Heart left ventricle (tissue), 13 donors: ENCODE measurements around the gene GRM7.

ENCODE experiments used
- CTCF ChIP-seq, 12 donors: fragments of 200-600 bp; sonication (generic) in 4 of 12; IDR thresholded peaks; one replicate each; pipeline versions ENCODE4 v1.5.0 to v1.8.0; 2018 to 2022; ENCODE audit warnings: antibody characterized with exemption in 12 of 12, mild to moderate bottlenecking in 5 of 12
- POLR2A ChIP-seq, 2 donors: fragments of 450-650 bp; IDR thresholded peaks; one replicate each; pipeline ENCODE4 v1.6.1; 2017; ENCODE audit warnings: antibody characterized with exemption in 2 of 2, mild to moderate bottlenecking in 2 of 2, moderate library complexity in 2 of 2
- donor health status: ischemic (EF 13 %, LVEDD 7.1; RV severe dilation, severe dysfunction).
- donor health status: DM: no; HTN: yes; CAD: no.
- donor health status: DM: no; HTN: no; CAD: no.
- donor health status: ischemic (EF 25% LVEDD 6.9; RV normal size, moderate dysfunction).
- donor health status: ischemic (EF 25% LVEDD 5.7; RV mildly dilated, moderate dysfunction).
- donor health status: ischemic (EF 35%, LVEDD 5.7; RV mildly dilated, moderate dysfunction).
- donor health status: nonischemic (EF 11% LVEDD 7.7; RV severe dilation, severe dysfunction).
- donor health status: DM: yes; HTN: yes; CAD: no.
- donor health status: PGD.
- donor health status: ischemic (EF 29% LVEDD 5.4; RV normal size, mild dysfunction).
- donor health status: nonischemic (EF 23%, LVEDD 6.1; RV moderate dilation, normal function).

GRCh38 chr3:7737263-7737662 lies 876.3 kb downstream of the GRM7 start:
- no peak for TF ChIP-seq CTCF (IDR thresholded peaks at IDR 0.05)
- no peak for TF ChIP-seq POLR2A (IDR thresholded peaks at IDR 0.05)
